NCI-H1694 (cell line): ENCODE data around the gene VSIR.
A peak's percentile ranks its signal among the peaks of the same experiment; 100 is the strongest.

ENCODE experiments used
- DNase-seq: peaks from one replicate; lab custom pipeline; 2025; lab: John Stamatoyannopoulos, UW

VSIR gene

GRCh38 chr10:71773221-71773971 is at the start of gene VSIR:
TSS of gene VSIR (minus strand) at chr10:71773520. CDS start at chr10:71773439, 81 bp downstream.
- DNase-seq = peak; percentile 46

DNA sequence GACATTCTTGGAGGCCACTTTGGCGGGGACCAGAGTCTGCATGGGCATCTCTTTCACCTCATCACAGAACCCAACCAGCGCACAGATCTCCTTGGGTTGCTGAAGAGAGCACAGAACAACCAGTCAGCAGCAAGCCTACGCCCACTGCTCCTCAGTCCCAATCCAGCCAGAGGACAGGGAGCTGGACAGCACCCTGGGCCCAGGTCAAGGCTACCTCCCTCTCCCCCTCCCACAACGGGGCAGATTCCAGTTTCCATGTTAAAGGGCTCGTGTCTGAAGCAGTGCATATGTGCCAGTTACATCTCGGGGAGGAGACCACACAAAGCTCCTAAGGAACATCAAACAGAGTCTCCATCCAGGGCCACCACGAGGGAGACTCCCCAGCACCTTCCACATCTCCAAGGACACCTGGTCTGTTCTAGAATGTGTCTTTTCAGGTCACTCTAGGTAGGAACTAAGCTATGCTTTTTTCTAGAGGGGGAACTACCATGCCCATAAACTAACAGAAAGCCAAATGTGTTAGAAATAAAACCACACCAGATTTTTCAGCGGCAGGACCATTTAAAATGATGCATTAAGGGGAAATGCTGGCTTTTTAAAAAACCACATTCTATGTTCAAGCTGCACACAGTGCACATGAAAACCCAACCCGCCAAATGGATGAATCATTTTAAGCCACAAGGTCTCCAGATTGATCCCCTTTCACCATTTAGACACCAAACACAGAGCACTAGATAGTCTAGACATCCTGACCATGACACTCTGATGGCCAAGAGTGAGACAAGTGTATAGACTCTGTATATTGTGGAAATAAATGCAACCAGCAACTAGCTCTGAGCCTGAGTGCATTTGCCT is 48.8 kb upstream of the VSIR start:
- DNase-seq = no peak

- no peak for DNase-seq
These were observed 47.6 kb upstream of the VSIR start for GRCh38 chr10:71820966-71821365.

DNA sequence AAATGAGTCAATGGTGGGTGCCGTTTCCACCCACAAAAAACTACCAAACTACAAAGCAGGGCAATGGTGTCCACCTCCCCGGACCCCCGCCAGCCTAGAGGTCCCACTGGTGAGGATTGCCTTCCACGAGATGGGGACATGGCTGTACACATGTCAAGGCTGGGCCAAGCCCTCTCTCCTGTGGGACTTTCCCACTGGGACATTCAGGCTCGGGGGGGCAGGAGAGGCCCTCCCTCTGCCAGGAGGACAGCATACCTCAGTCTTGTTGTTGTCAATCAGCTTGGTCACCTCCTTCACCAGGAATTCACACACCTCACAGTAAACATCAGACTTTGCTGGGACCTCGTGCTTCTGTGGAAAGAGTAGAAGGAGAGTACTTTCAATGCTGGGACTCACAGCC is 46.7 kb upstream of the VSIR start:
- no peak for DNase-seq

GRCh38 chr10:71819441-71819861 is 46.1 kb upstream of the VSIR start:
- no peak for DNase-seq

- no peak for DNase-seq
These were observed 45.4 kb upstream of the VSIR start for GRCh38 chr10:71818674-71819260.

- DNase-seq = no peak
These were observed 44.7 kb upstream of the VSIR start for GRCh38 chr10:71817831-71818655.

- DNase-seq = no peak
These were observed 43.8 kb upstream of the VSIR start for GRCh38 chr10:71816936-71817618.

DNA sequence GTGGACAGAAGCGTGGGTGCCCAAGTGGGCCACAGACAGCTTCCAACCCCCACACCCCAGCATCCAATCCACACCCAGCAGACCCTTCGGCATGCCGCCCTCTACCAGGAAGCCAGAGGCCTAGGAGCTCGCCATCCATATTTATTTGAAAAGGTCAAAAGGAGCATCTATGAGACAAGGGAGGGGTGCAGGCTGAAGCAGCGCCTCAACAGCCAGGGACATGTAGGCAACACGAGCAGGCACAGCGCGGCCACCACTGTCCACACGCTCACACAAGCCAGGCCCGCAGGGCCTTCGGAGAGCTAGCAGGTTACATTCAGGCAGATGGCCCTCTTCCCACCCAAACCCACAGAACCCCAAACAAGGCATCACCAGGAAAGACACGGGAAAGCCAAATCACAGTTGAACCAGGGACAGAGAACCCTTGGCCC is 43.1 kb upstream of the VSIR start:
- DNase-seq = no peak

DNA sequence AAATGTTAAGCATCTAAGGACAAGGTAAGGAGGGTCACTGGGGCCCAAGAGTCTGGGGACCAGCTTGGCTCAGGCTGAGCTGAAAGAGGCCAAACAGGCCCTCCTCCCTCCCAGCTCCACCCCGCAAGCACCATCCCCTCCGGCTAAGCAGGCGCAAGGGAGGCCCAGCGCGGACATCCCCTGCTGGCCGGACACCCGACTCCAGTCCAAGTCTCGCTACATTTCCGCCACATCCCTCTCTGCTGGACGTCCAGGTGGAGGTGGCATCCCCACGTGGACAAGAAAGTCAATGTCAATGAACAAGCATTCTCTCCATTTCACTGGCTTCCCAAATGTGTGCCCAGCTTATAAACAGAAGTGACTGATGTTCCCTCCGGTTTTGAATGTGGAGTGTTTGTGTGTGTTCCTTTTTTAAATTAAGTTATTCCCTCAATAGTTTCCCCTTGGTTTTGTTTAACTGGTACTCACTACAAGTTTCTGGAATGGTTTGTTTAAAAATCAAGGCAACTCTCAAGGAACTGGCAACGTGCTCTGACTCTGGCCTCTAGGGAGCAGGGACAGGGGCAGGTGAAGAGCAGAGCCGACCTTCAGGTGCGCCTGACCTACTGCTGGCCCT is 42.3 kb upstream of the VSIR start:
- DNase-seq = no peak

DNA sequence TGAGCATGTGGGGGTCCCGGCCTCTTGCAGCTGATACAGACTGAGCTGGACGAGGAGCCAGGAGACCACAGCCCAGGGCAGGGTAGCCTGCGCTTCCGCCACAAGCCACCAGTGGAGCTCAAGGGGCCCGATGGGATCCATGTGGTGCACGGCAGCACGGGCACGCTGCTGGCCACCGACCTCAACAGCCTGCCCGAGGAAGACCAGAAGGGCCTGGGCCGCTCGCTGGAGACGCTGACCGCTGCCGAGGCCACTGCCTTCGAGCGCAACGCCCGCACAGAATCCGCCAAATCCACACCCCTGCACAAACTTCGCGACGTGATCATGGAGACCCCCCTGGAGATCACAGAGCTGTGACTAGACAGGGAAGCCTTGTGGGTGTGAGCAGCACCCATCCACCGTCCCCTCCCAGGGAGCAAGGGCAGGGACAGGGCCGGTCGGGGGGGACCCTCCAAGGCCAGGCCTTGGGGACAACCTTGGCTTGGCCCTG is 41.6 kb upstream of the VSIR start:
- DNase-seq = no peak

DNA sequence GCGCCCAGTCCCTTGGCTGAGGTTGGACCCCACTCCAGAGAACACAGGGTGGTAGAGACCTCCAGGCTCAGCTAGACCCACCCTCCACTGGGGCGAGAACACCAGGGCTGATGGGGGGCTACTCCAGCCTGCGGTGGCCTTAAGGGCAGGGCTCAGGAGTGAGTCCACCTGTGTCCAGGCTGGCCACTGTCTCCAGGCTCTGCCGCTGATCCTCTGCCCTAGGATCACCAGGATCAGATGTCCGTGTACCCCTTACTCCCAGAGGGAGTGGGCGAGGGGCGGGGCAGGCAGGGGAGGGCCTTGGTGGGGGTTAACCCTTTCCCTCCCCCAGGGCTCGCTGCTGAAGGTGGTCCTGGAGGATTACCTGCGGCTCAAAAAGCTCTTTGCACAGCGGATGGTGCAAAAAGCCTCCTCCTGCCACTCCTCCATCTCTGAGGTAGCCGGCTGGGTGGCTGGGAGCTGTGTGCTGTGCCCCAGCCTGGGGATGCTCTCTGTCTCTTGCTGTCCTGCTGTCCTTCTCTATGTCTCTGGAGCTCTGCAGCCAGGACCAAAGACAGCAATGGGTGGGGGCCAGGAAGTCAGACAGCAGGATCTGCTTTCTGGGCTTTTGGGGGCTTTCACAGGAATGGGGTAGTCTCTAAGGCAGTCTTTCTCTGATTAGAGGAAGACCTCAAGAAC is 39.7 kb upstream of the VSIR start:
- no peak for DNase-seq

DNA sequence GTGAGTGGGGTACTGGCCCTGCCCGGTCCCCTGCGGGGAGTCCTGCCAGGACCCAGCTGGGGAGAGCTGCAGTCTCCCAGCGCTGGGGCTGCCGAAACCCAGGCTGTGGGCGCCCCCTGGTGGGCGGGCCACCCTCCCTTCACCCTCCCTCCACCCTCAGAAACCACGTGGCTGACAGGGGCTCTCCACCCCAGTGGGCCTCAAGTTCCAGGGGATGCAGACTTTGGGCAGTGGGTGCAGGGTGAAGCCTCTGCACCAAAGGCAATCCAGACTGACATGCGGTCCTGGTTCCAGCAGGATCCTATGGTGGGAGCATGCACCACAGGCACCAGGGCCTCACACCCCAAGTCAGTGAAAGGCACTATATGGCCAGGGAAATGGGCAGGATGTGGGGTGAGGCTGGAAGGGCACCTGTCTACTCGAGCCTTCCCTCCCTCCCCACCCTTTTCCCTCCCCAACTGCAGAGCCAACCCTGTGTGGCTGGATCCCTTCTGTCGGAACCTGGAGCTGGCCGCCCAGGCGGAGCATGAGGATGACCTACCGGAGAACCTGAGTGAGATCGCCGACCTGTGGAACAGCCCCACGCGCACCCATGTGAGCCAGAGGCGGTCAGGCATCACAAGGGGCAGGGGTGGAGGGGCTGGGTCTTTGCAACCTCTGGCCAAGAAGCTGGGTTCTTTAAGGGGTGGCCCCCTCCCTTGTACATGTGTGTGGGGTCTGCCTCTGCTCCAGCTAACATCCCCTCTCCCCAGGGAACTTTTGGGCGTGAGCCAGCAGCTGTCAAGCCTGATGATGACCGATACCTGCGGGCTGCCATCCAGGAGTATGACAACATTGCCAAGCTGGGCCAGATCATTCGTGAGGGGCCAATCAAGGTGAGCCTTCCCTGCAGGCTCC is 38.9 kb upstream of the VSIR start:
- DNase-seq = peak; percentile 23

DNA sequence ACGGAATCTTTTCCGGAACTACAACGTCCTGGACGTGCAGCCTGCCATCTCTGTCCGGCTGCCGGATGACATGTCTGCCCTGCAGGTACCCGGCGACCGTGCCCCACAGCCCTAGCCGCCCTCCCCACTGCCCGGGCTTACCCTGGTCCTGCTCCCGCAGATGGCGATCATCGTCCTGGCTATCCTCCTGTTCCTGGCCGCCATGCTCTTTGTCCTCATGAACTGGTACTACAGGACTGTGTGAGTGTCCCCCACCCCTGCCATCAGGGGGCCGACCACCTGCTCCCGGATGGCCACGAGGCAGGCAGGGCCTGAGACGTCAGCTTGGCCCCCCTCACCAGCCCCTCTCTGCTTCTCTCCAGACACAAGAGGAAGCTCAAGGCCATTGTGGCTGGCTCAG is 38.0 kb upstream of the VSIR start:
- no peak for DNase-seq

GRCh38 chr10:71810048-71810750 is 36.9 kb upstream of the VSIR start:
- DNase-seq = no peak

DNA sequence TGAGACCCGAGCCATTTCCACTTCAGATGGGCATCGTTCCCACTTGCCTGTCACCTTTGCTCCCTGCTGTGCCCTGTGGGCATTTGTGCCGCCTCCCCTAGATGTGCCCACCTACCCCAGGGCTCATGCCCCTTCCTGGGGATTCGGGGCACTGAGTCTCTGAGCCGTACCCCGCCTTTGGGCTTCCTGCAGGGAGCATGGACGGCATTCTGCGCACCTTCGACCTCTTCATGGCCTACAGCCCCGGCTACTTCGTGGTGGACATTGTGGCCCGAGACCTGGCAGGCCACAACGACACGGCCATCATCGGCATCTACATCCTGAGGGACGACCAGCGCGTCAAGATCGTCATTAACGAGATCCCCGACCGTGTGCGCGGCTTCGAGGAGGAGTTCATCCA is 36.3 kb upstream of the VSIR start:
- no peak for DNase-seq

GRCh38 chr10:71807557-71808510 is 34.5 kb upstream of the VSIR start:
- DNase-seq = no peak
